DND-41 (cell line): ENCODE data around the gene BLOC1S6.

Source experiments
- ATAC-seq: fragments of 200-7000 bp; cut with Tn5 transposase; 3 replicates; pipeline ENCODE4 v1.9.1; 2021; ENCODE audit warnings: low read depth; ENCODE audit not compliant: insufficient read depth
- DNase-seq: peaks from one replicate; pipeline ENCODE4 v3.0.0-alpha.2; 2020
- H2AFZ ChIP-seq: 2 replicates; pipeline ENCODE4 v1.6.0; 2012; ENCODE audit warnings: low read depth, low read length
- H3K27ac ChIP-seq: 2 replicates; pipeline ENCODE4 v1.5.1; 2012; ENCODE audit warnings: low read length, inconsistent platforms
- H3K27me3 ChIP-seq: fragments of 200-600 bp; sonication (generic); 2 replicates; pipeline ENCODE4 v1.6.0; 2012; ENCODE audit warnings: low read length, mild to moderate bottlenecking, inconsistent platforms; ENCODE audit not compliant: insufficient read depth, poor library complexity
- H3K36me3 ChIP-seq: 2 replicates; pipeline ENCODE4 v1.5.1; 2012; ENCODE audit warnings: low read length, inconsistent platforms; ENCODE audit not compliant: insufficient read depth
- H3K4me1 ChIP-seq: 2 replicates; pipeline ENCODE4 v1.5.1; 2012; ENCODE audit warnings: mild to moderate bottlenecking, low read length; ENCODE audit not compliant: insufficient read depth
- H3K4me2 ChIP-seq: 2 replicates; pipeline ENCODE4 v1.6.0; 2012; ENCODE audit warnings: mild to moderate bottlenecking, moderate library complexity, low read length, inconsistent platforms; ENCODE audit not compliant: insufficient read depth
- H3K4me3 ChIP-seq, 2 experiments: fragments of 200-600 bp in 1 of 2; shearing (Covaris generic) in 1 of 2; 2 replicates each; pipeline ENCODE4 v1.5.1; 2012 to 2016; ENCODE audit warnings: inconsistent platforms in 2 of 2, low read length in 2 of 2, mild to moderate bottlenecking in 2 of 2, low read depth in 1 of 2, moderate library complexity in 1 of 2
- H3K79me2 ChIP-seq: 2 replicates; pipeline ENCODE4 v1.6.0; 2012; ENCODE audit warnings: low read length, inconsistent platforms; ENCODE audit not compliant: insufficient read depth
- H3K9ac ChIP-seq: 2 replicates; pipeline ENCODE4 v1.6.0; 2012; ENCODE audit warnings: low read depth, mild to moderate bottlenecking, inconsistent platforms, low read length, moderate library complexity
- H3K9me3 ChIP-seq: 2 replicates; pipeline ENCODE4 v1.5.1; 2012; ENCODE audit warnings: low read length, moderate library complexity, mild to moderate bottlenecking, inconsistent platforms; ENCODE audit not compliant: insufficient read depth, severe bottlenecking
- H4K20me1 ChIP-seq: 2 replicates; pipeline ENCODE4 v1.6.0; 2012; ENCODE audit warnings: low read length; ENCODE audit not compliant: insufficient read depth
- CTCF ChIP-seq: IDR thresholded peaks from 2 replicates; pipeline ENCODE4 v1.5.1; 2012; ENCODE audit warnings: borderline replicate concordance, low read length, moderate library complexity, mild to moderate bottlenecking; ENCODE audit not compliant: poor library complexity, severe bottlenecking; ENCODE audit errors: extremely low read depth
- EZH2 ChIP-seq: IDR thresholded peaks from 3 replicates; pipeline ENCODE4 v1.6.1; 2012; ENCODE audit warnings: borderline replicate concordance, low read depth, mild to moderate bottlenecking, moderate library complexity, low read length, inconsistent platforms; ENCODE audit not compliant: severe bottlenecking

Gene BLOC1S6

GRCh38 chr15:45644437-45644836, 57.3 kb downstream of the BLOC1S6 start:
- TF ChIP-seq CTCF = no peak
- TF ChIP-seq EZH2 = no peak
- Histone ChIP-seq H3K27ac (no peak overlapping the region), H3K79me2 (no peaks in the 10 kb centered on the region), H3K4me3 (no peak overlapping the region), H2AFZ (no peak overlapping the region), H3K4me1 (no peaks in the 10 kb centered on the region), H3K9ac (no peak overlapping the region), H3K27me3 (peaks cover 5% of the 10 kb centered on the region), H3K9me3 (no peaks in the 10 kb centered on the region), H3K4me2 (no peak overlapping the region), H4K20me1 (no peaks in the 10 kb centered on the region), H3K36me3 (no peaks in the 10 kb centered on the region)
- DNase-seq = no peak
- no peak for ATAC-seq

- Histone ChIP-seq H3K79me2 (no peaks in the 10 kb centered on the region), H3K27ac (no peak overlapping the region), H3K4me3 (no peak overlapping the region), H3K27me3 (peaks cover 5% of the 10 kb centered on the region), H3K4me2 (no peak overlapping the region), H3K9ac (no peak overlapping the region), H3K36me3 (no peaks in the 10 kb centered on the region), H2AFZ (no peak overlapping the region), H3K9me3 (no peaks in the 10 kb centered on the region), H3K4me1 (no peaks in the 10 kb centered on the region), H4K20me1 (no peaks in the 10 kb centered on the region)
- no peak for TF ChIP-seq EZH2
- TF ChIP-seq CTCF = no peak
- DNase-seq (no peak), ATAC-seq (no peak)
Observed at GRCh38 chr15:45645026-45645980, 58.1 kb downstream of the BLOC1S6 start.

- H3K4me2 ChIP-seq = no peak overlapping the region
- H3K27me3 ChIP-seq = peaks cover 4% of the 10 kb centered on the region
- no peak for ATAC-seq
- TF ChIP-seq EZH2 = no peak
- TF ChIP-seq CTCF = no peak
- no peak overlapping the region for H3K27ac ChIP-seq
- H3K4me3 ChIP-seq = no peak overlapping the region
- no peak for DNase-seq
- no peaks in the 10 kb centered on the region for H3K4me1 ChIP-seq
- H3K79me2 ChIP-seq = no peaks in the 10 kb centered on the region
- H3K36me3 ChIP-seq = no peaks in the 10 kb centered on the region
- H2AFZ ChIP-seq = no peak overlapping the region
- no peaks in the 10 kb centered on the region for H3K9me3 ChIP-seq
- H4K20me1 ChIP-seq = no peaks in the 10 kb centered on the region
- no peak overlapping the region for H3K9ac ChIP-seq
Observed at GRCh38 chr15:45646220-45646619, 59.0 kb downstream of the BLOC1S6 start.
